GM20000 (cell line): Measurements from ENCODE around the gene CDK9.
A peak's percentile ranks its signal among the peaks of the same experiment; 100 is the strongest.

Experiments
- DNase-seq: peaks from one replicate; pipeline ENCODE4 v3.0.0; 2012; ENCODE audit warnings: low spot score
- TF ChIP-seq, protein P1 (sequence below): IDR thresholded peaks from 2 replicates; pipeline ENCODE4 v1.5.1; 2012; ENCODE audit warnings: mild to moderate bottlenecking, control low read depth; ENCODE audit errors: extremely low read depth, missing control alignments

The CDK9 gene

DNA sequence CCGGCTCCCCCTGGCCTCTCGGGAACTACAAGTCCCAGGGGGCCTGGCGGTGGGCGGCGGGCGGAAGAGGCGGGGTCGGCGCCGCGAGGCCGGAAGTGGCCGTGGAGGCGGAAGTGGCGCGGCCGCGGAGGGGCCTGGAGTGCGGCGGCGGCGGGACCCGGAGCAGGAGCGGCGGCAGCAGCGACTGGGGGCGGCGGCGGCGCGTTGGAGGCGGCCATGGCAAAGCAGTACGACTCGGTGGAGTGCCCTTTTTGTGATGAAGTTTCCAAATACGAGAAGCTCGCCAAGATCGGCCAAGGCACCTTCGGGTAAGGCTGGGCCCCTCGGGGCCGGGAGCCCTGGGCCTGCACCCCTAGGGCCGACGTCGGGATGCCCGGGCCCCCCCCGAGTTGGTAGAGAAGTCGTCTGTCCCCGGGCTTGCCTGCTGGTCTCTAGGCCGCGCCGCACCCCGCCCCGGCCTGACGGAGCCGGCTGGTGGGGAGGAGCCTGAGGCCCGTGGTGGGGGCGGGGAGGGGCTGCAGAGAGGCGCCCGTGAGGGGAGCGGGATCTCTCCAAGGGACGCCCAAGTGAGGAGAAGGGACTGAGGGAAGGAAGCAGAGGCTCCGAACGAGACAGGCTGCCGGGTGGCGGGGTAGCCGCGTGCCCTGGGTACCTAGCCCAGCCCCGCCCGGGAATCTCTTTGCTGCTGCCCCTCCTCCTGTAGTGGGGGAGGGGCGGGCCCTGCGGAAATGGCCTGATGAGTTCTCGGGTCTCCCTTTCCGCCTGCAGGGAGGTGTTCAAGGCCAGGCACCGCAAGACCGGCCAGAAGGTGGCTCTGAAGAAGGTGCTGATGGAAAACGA lies at the start of gene CDK9:
CDK9 (plus strand) TSS at position 102 of the 840 bp plus-strand sequence; CDS start at position 217, 115 bp downstream.
- TF ChIP-seq, protein P1, sequence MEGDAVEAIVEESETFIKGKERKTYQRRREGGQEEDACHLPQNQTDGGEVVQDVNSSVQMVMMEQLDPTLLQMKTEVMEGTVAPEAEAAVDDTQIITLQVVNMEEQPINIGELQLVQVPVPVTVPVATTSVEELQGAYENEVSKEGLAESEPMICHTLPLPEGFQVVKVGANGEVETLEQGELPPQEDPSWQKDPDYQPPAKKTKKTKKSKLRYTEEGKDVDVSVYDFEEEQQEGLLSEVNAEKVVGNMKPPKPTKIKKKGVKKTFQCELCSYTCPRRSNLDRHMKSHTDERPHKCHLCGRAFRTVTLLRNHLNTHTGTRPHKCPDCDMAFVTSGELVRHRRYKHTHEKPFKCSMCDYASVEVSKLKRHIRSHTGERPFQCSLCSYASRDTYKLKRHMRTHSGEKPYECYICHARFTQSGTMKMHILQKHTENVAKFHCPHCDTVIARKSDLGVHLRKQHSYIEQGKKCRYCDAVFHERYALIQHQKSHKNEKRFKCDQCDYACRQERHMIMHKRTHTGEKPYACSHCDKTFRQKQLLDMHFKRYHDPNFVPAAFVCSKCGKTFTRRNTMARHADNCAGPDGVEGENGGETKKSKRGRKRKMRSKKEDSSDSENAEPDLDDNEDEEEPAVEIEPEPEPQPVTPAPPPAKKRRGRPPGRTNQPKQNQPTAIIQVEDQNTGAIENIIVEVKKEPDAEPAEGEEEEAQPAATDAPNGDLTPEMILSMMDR: peak; percentile 4
- DNase-seq: peak; percentile 98

DNA sequence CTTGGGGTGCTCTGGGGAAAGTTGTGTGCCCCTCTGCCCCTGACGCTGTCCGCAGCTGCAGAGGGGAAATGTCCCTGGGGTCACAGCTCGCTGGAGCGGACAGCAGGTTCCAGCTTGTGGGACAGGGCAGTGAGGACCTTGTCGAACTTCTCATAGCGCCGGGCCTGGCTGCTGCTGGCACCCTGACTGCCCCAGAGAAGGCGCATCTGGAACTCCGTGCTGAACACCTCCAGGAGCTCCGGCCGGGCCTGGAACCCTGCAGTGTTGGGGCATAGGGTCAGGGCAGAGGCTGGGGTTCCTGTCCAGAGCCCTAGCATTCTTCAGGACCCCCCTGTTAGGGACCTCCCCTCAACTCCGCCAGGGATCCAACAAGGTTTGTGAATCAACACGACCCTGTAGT lies 47.2 kb upstream of the CDK9 start:
- no peak for DNase-seq
- TF ChIP-seq, protein P1: no peak

DNA sequence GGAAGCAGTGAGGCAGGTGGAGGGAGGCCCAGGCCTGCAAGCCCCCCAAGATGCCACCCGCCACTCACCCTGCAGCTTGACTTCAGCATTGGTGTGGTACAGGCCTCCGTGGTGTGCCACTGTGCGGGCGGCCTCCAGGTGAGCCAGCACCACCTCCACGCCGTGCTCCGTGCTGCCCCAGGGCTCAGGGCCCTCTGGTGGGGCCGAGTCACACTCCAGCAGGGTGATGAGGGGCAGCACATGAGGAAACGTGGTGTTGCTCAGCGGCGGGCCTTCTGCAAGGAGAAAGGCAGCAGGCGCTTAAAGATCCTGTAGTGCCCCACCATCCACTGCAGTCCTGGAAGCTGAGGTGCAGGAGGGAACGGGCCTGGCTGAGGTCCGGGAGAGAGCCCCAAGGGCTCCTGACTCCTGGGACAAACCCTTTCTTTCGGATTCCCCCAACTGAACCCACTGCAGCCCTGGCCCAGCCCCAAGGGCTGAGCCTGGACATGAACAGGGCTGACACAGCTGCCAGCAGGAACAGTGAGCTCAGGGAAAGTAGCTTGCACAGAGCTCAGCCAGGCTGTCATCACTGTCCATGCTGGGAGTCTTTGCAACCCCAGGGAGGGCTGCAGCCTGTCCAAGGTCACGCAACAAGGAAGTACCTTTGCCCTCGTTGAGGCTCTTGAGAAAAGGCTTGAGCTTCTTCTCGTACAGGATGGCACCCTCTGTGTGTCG lies 46.1 kb upstream of the CDK9 start:
- TF ChIP-seq, protein P1: no peak
- DNase-seq: no peak

DNA sequence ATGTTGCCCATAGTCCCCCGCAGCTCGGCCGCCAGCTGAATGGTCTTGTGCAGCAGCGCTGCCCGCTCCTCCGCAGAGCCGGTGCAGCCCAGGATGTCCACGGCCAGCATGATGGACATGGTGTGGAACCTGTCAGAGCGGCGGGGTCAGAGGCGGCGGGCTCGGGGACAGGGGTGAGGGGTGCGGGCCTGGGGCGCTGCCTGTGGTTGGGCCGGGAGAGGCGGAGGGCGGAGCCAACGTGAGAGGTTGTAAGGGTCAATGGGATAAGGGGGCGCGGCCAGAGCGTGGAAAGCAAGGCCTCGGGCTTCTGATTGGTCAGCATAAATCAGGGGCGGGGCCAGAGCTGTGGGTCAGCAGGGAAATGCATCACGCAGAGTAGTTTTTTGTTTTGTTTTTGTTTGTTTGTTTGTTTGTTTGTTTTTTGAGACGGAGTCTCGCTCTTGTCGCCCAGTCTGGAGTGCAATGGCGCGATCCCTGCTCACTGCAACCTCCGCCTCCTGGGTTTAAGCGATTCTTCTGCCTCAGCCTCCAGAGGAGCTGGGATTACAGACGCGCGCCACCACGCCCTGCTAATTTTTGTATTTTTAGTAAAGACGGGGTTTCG lies 43.9 kb upstream of the CDK9 start:
- TF ChIP-seq, protein P1: no peak
- DNase-seq: no peak

DNA sequence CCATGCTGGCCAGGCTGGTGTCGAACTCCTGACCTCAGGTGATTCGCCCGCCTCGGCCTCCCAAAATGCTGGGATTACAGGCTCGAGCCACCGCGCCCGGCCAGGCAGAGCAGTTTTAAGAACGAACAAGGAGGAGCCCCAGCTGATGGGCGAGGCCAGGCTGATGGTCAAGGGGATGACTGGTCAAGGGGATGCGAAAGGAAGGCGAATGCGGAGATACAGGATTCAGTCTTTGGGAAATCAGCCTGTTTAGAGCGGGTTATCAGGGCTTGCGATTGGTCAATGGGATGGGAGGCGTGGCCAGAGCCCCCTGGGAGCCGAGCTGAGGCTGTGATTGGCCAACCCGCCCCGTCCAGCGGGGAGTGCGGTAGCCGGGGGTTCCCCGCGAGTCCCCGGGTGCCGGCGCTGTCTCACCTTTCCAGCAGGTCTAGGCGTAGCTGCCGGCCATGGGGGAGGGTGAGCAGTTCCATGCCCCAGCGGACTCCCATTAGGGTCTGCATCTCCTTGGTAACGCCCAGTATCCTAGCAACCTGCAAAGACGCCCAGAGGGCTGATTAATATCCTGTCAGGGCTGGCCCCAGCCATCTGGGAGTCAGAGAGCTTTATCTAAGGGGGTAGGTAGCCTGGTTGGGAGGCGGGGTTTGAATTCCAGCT lies 43.3 kb upstream of the CDK9 start:
- TF ChIP-seq, protein P1: no peak
- no peak for DNase-seq

DNA sequence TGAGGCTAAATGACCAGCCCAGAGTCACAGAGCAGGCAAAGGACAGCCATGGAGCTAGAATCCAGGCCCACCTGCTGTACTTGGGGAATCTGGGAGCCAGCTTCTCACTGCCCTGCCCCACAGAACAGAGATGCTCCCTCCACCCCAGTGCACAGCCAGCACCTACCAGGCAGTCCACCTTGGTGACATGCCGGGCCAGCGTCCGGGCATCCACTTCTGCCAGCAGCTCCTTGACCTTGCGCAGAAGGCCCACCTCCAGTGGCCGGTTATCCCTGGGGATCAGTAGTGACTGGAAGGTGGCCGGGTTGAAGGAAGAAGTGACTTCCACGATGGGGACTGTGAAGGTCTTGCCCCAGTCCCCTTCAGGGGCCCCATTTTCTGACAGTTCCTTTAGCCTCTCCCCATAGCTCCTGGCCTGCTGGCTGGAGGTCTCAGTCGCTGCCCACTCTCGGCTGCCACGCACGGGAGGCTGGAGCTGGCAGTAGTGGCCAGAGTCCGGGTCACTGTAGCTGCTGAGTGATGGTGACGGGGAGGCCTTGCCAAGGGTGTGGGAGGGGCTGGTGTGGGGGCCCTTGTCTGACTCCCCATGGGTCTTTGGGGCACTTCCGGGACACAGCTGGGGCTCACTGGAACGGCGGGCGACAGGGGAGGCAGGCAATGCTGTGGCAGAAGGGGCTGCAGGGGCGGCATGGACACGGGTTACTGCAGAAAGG lies 41.3 kb upstream of the CDK9 start:
- TF ChIP-seq, protein P1: no peak

More for the DNA sequence above, 41.3 kb upstream of the CDK9 start:
- no peak for DNase-seq
